Gastrocnemius medialis (tissue), 4 donors: ENCODE data around the gene ZNF710. TPM values are rescaled to one million over a fixed set of nuclear protein-coding genes. Genes with fewer than 3 reads are reported as not detected.
A peak's percentile ranks its signal among the peaks of the same experiment; 100 is the strongest.

Experiments used
- ATAC-seq, 2 donors: fragments of 150-250 bp; one replicate each; pipeline ENCODE4 v1.9.1; 2016
- DNase-seq, 2 donors: peaks; one replicate each; pipeline ENCODE4 v3.0.0-alpha.2; 2019
- H3K27ac ChIP-seq, 4 donors: fragments of 200-600 bp; sonication (generic); 1 replicate in 1 of 4; 2 replicates in 3 of 4; pipeline ENCODE4 v1.5.1; 2016 to 2018; ENCODE audit warnings: mild to moderate bottlenecking in 2 of 4, moderate library complexity in 1 of 4
- H3K27me3 ChIP-seq, 3 donors: fragments of 200-600 bp; sonication (generic) in 2 of 3; 1 replicate in 1 of 3; 2 replicates in 2 of 3; pipeline versions ENCODE4 v1.5.1 to v1.6.0; 2016 to 2019; ENCODE audit warnings: mild to moderate bottlenecking in 1 of 3, moderate library complexity in 1 of 3
- H3K36me3 ChIP-seq, 2 donors: fragments of 200-600 bp; sonication (generic) in 1 of 2; one replicate each; pipeline ENCODE4 v1.5.1; 2017 to 2018
- H3K4me1 ChIP-seq, 2 donors: fragments of 200-600 bp; sonication (generic) in 1 of 2; one replicate each; pipeline ENCODE4 v1.5.1; 2016 to 2017; ENCODE audit warnings: mild to moderate bottlenecking in 2 of 2
- H3K4me3 ChIP-seq, 4 donors: fragments of 200-600 bp; sonication (generic) in 3 of 4; 1 replicate in 1 of 4; 2 replicates in 3 of 4; pipeline ENCODE4 v1.5.1; 2016 to 2019; ENCODE audit warnings: mild to moderate bottlenecking in 2 of 4
- H3K9me3 ChIP-seq, 3 donors: fragments of 200-600 bp; sonication (generic) in 2 of 3; 1 replicate in 1 of 3; 2 replicates in 2 of 3; pipeline ENCODE4 v1.5.1; 2016 to 2019
- POLR2A ChIP-seq, 2 donors: fragments of 450-650 bp; IDR thresholded peaks; one replicate each; pipeline ENCODE4 v1.6.1; 2017; ENCODE audit warnings: antibody characterized with exemption in 2 of 2, mild to moderate bottlenecking in 2 of 2, moderate library complexity in 2 of 2
- in situ Hi-C, 4 donors: fragments of 200-750 bp; cut with MboI; loops; one replicate each; pipeline versions ENCODE4 v1.15.0 to v1.8.0; 2017; ENCODE audit warnings: low sequenced_read_pairs in 4 of 4
- intact Hi-C: fragments of 100-400 bp; cut with DNase I; formaldehyde crosslinking; loops from one replicate; pipeline ENCODE4 v1.15.1; 2023; ENCODE audit warnings: low total_unique reads
- total RNA-seq, 4 donors: library from RNA; depleted of rRNA; stranded (reverse); fragments of >200 nt; gene quantifications; one replicate each; pipeline versions ENCODE4 v1.1.0 to v1.2.3, GENCODE V29; 2016
- TF ChIP-seq, protein P1 (sequence below), 5 experiments: fragments of 450-650 bp in 3 of 5; fragments of 200-600 bp in 2 of 5; sonication (generic) in 2 of 5; IDR thresholded peaks in 4 of 5; conservative IDR thresholded peaks in 1 of 5; 1 replicate in 4 of 5; 2 replicates in 1 of 5; pipeline ENCODE4 v1.5.1; 2016 to 2019; ENCODE audit warnings: antibody characterized with exemption in 5 of 5, mild to moderate bottlenecking in 3 of 5, moderate library complexity in 3 of 5

The ZNF710 gene
- total RNA-seq, 4 donors from 2014 or later: 2.6 to 5.4 (median 3.2) TPM

DNA sequence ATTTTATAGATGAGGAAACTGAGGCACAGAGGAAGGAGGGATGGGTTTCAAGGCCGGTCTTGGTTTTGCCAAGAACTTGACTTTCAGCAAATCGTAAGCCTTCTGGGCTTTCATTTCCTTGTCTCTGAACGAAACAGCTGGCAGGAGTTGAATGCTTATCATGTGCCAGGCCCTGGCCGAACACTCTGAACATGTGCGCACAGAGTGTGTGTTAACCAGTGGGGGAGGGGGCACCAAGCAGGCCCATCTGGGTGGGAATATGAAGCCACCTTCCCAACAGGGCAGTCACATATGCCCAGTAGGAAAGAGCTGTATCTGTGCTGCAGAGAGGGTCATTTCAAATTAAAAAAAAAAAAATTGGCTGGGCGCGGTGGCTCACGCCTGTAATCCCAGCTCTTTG, 29.3 kb downstream of the ZNF710 start:
- Histone ChIP-seq H3K36me3 (no peaks in the 10 kb centered on the region), H3K4me3 (no peak overlapping the region), H3K9me3 (no peaks in the 10 kb centered on the region), H3K4me1 (peaks cover 36 to 42% of the 10 kb centered on the region in 2 donors), H3K27ac (peak overlapping the region; percentile 28 to 58 (median 48)), H3K27me3 (no peaks in the 10 kb centered on the region)
- intact Hi-C loops (no loop called here), in situ Hi-C loops (no loop called here)
- TF ChIP-seq, protein P1, sequence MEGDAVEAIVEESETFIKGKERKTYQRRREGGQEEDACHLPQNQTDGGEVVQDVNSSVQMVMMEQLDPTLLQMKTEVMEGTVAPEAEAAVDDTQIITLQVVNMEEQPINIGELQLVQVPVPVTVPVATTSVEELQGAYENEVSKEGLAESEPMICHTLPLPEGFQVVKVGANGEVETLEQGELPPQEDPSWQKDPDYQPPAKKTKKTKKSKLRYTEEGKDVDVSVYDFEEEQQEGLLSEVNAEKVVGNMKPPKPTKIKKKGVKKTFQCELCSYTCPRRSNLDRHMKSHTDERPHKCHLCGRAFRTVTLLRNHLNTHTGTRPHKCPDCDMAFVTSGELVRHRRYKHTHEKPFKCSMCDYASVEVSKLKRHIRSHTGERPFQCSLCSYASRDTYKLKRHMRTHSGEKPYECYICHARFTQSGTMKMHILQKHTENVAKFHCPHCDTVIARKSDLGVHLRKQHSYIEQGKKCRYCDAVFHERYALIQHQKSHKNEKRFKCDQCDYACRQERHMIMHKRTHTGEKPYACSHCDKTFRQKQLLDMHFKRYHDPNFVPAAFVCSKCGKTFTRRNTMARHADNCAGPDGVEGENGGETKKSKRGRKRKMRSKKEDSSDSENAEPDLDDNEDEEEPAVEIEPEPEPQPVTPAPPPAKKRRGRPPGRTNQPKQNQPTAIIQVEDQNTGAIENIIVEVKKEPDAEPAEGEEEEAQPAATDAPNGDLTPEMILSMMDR (IDR thresholded peaks at IDR 0.05 in 4 of 5, conservative IDR thresholded peaks at IDR 0.05 in 1 of 5): no peak
- TF ChIP-seq POLR2A (IDR thresholded peaks at IDR 0.05): no peak
- DNase-seq (peak; percentile 63 to 88), ATAC-seq (peak; percentile 90 to 91)

DNA sequence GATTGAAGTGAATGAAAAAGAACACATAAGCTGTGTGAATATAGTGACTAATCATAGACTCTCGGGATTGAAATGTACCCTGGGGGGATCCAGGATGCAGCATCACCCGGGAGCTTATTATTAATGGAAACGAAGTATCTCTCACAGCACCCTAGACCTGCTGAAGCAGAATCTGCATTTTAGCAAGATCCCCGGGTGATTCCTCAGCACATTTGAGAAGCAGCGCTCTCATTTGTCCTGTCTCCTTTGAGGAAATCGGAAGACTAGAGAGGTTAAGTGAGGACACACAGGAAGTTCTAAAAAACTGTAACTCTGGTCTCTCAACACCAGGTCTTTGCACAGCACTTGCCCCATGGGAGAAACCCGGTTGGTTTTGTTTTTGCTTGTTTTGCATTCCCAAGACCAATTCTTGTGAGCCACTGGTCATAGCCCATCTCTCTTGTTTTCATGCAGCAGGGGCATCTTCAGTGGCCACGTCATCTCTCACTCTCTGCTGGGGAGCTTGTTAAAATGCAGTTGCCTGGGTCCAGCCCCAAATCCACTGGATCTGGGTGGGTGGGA, 30.2 kb downstream of the ZNF710 start:
- Histone ChIP-seq H3K4me1 (peaks cover 43 to 44% of the 10 kb centered on the region in 2 donors), H3K9me3 (no peaks in the 10 kb centered on the region), H3K27me3 (no peaks in the 10 kb centered on the region), H3K27ac (peak overlapping the region in 3 of 4 donors; percentile 28 to 58 (median 54)), H3K36me3 (no peaks in the 10 kb centered on the region), H3K4me3 (no peak overlapping the region)
- in situ Hi-C loops (no loop called here), intact Hi-C loops (no loop called here)
- TF ChIP-seq POLR2A (IDR thresholded peaks at IDR 0.05): no peak
- TF ChIP-seq, protein P1 (IDR thresholded peaks at IDR 0.05 in 4 of 5, conservative IDR thresholded peaks at IDR 0.05 in 1 of 5): no peak
- no peak for ATAC-seq
- no peak for DNase-seq

DNA sequence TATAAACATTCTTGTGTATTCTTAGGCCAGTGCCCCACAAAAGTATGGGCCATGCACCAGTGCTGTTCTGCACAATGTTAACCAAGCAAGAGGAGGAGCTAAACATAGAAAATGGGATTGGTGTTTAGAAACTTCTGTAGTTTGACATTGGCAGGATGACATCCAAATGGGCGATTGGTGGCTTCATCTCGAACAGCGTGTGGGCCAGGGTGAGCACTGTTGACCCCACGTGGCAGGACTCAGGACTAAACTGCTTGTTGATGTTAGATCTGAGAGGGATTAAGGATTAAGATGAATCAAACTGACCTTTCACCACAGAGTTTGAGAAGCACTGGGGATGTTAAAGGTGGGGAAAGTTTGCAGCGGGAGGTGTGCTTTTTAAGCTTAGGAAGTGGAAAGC, 31.9 kb downstream of the ZNF710 start:
- no peak for ATAC-seq
- H3K36me3 ChIP-seq: no peaks in the 10 kb centered on the region
- peaks cover 51 to 59% of the 10 kb centered on the region in 2 donors for H3K4me1 ChIP-seq
- DNase-seq: no peak
- no peak overlapping the region for H3K27ac ChIP-seq
- no peaks in the 10 kb centered on the region for H3K27me3 ChIP-seq
- TF ChIP-seq, protein P1 (IDR thresholded peaks at IDR 0.05 in 4 of 5, conservative IDR thresholded peaks at IDR 0.05 in 1 of 5): no peak
- TF ChIP-seq POLR2A (IDR thresholded peaks at IDR 0.05): no peak
- intact Hi-C loops (no loop called here), in situ Hi-C loops (no loop called here)
- no peak overlapping the region for H3K4me3 ChIP-seq
- no peaks in the 10 kb centered on the region for H3K9me3 ChIP-seq

DNA sequence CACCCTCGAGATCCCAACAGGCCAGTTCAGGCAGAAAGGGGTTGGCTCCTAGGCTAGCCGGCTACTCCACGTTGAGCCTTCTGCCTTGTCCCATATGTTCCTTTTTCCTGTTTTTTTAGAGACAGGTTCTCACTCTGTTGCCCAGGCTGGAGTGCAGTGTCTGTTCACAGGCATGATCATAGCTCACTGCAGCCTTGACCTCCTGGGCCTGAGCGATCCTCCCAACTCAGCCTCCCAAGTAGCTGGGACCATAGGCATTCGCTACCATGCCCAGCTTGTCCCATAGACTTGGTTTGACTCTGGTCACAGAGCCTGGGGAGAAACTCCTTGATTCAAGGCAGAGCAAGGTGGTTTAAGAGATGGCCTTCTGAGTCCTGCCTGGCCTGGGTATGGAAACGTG, 32.3 kb downstream of the ZNF710 start:
- ATAC-seq (no peak), DNase-seq (no peak)
- H3K4me1 ChIP-seq: peaks cover 55 to 63% of the 10 kb centered on the region in 2 donors
- H3K4me3 ChIP-seq: no peak overlapping the region
- in situ Hi-C loops: no loop called here
- TF ChIP-seq, protein P1 (IDR thresholded peaks at IDR 0.05 in 4 of 5, conservative IDR thresholded peaks at IDR 0.05 in 1 of 5): no peak
- no peak for TF ChIP-seq POLR2A (IDR thresholded peaks at IDR 0.05)
- no peaks in the 10 kb centered on the region for H3K27me3 ChIP-seq
- peak overlapping the region in 2 of 4 donors; percentile 12 to 13 for H3K27ac ChIP-seq
- no peaks in the 10 kb centered on the region for H3K36me3 ChIP-seq
- H3K9me3 ChIP-seq: no peaks in the 10 kb centered on the region
- intact Hi-C loops: no loop called here
